ENCODE data around the gene ABCC3. TPM values are rescaled to one million over a fixed set of nuclear protein-coding genes. Genes with fewer than 3 reads are reported as not detected.
"Not testable (repeated sequence)": the region's sequence is repeated elsewhere in the genome, so short reads cannot be mapped to it uniquely, and the experiment has no call there.

The ABCC3 gene
- total and polyA plus RNA-seq, 2 donors, result 1.8 to 3.7 TPM

- no peak for DNase-seq (ENCODE audit: low read depth in 6 of 9, low spot score in 9 of 9)
- H3K27me3 ChIP-seq (ENCODE audit: control insufficient read depth in 2 of 2, insufficient read depth in 1 of 2, low read length in 1 of 2), result peaks cover 0 to 12% of the 10 kb centered on the region in 2 donors
- H3K9me3 ChIP-seq (ENCODE audit: control insufficient read depth in 2 of 2, insufficient read depth in 1 of 2, low read length in 1 of 2), result no peaks in the 10 kb centered on the region
- no peaks in the 10 kb centered on the region for H3K36me3 ChIP-seq (ENCODE audit: control insufficient read depth in 2 of 2, insufficient read depth in 2 of 2, low read length in 1 of 2)
- H3K27ac ChIP-seq (ENCODE audit: low read depth in 1 of 2, low read length in 1 of 2), result no peak overlapping the region
- H3K4me1 ChIP-seq (ENCODE audit: control insufficient read depth in 2 of 2, insufficient read depth in 2 of 2, low read length in 2 of 2), result no peaks in the 10 kb centered on the region
- WGBS, result 96% methylated on average over 7 of the region's 7 CpGs
- no peak overlapping the region for H3K4me3 ChIP-seq (ENCODE audit: low read length in 2 of 2)
Measured at GRCh38 chr17:50675627-50676026, 40.9 kb downstream of the ABCC3 start.

GRCh38 chr17:50676065-50676975, 41.6 kb downstream of the ABCC3 start:
- Histone ChIP-seq H3K4me3 (ENCODE audit: low read length in 2 of 2) (no peak overlapping the region), H3K27ac (ENCODE audit: low read depth in 1 of 2, low read length in 1 of 2) (no peak overlapping the region), H3K9me3 (ENCODE audit: control insufficient read depth in 2 of 2, insufficient read depth in 1 of 2, low read length in 1 of 2) (no peaks in the 10 kb centered on the region), H3K4me1 (ENCODE audit: control insufficient read depth in 2 of 2, insufficient read depth in 2 of 2, low read length in 2 of 2) (no peaks in the 10 kb centered on the region), H3K27me3 (ENCODE audit: control insufficient read depth in 2 of 2, insufficient read depth in 1 of 2, low read length in 1 of 2) (peaks cover 0 to 13% of the 10 kb centered on the region in 2 donors), H3K36me3 (ENCODE audit: control insufficient read depth in 2 of 2, insufficient read depth in 2 of 2, low read length in 1 of 2) (no peaks in the 10 kb centered on the region)
- no peak for DNase-seq (ENCODE audit: low read depth in 6 of 9, low spot score in 9 of 9)
- 94% methylated on average over 24 of the region's 24 CpGs for WGBS

GRCh38 chr17:50677851-50678375, 43.2 kb downstream of the ABCC3 start:
- no peak for DNase-seq (ENCODE audit: low read depth in 6 of 9, low spot score in 9 of 9)
- WGBS, result 95% methylated on average over 12 of the region's 12 CpGs

GRCh38 chr17:50679008-50679544, 44.4 kb downstream of the ABCC3 start:
- no peak for DNase-seq (ENCODE audit: low read depth in 6 of 9, low spot score in 9 of 9)
- Histone ChIP-seq H3K4me3 (ENCODE audit: low read length in 2 of 2) (no peak overlapping the region), H3K36me3 (ENCODE audit: control insufficient read depth in 2 of 2, insufficient read depth in 2 of 2, low read length in 1 of 2) (no peaks in the 10 kb centered on the region), H3K4me1 (ENCODE audit: control insufficient read depth in 2 of 2, insufficient read depth in 2 of 2, low read length in 2 of 2) (no peaks in the 10 kb centered on the region), H3K27ac (ENCODE audit: low read depth in 1 of 2, low read length in 1 of 2) (no peak overlapping the region), H3K27me3 (ENCODE audit: control insufficient read depth in 2 of 2, insufficient read depth in 1 of 2, low read length in 1 of 2) (peaks cover 0 to 22% of the 10 kb centered on the region in 2 donors), H3K9me3 (ENCODE audit: control insufficient read depth in 2 of 2, insufficient read depth in 1 of 2, low read length in 1 of 2) (no peaks in the 10 kb centered on the region)
- WGBS, result 96% methylated on average over 11 of the region's 11 CpGs

More at GRCh38 chr17:50677851-50678375, 43.2 kb downstream of the ABCC3 start:
- Histone ChIP-seq H3K27ac (ENCODE audit: low read depth in 1 of 2, low read length in 1 of 2) (no peak overlapping the region), H3K36me3 (ENCODE audit: control insufficient read depth in 2 of 2, insufficient read depth in 2 of 2, low read length in 1 of 2) (no peaks in the 10 kb centered on the region), H3K9me3 (ENCODE audit: control insufficient read depth in 2 of 2, insufficient read depth in 1 of 2, low read length in 1 of 2) (no peaks in the 10 kb centered on the region), H3K27me3 (ENCODE audit: control insufficient read depth in 2 of 2, insufficient read depth in 1 of 2, low read length in 1 of 2) (peaks cover 0 to 22% of the 10 kb centered on the region in 2 donors), H3K4me3 (ENCODE audit: low read length in 2 of 2) (no peak overlapping the region), H3K4me1 (ENCODE audit: control insufficient read depth in 2 of 2, insufficient read depth in 2 of 2, low read length in 2 of 2) (no peaks in the 10 kb centered on the region)

GRCh38 chr17:50680126-50680525, 45.4 kb downstream of the ABCC3 start:
- no peak for DNase-seq (ENCODE audit: low read depth in 6 of 9, low spot score in 9 of 9)
- 99% methylated on average over 5 of the region's 5 CpGs for WGBS

GRCh38 chr17:50680543-50681262, 46.0 kb downstream of the ABCC3 start:
- not testable (repeated sequence) for H3K9me3 ChIP-seq (ENCODE audit: control insufficient read depth in 2 of 2, insufficient read depth in 1 of 2, low read length in 1 of 2); H3K4me1 ChIP-seq (ENCODE audit: control insufficient read depth in 2 of 2, insufficient read depth in 2 of 2, low read length in 2 of 2); DNase-seq (ENCODE audit: low read depth in 6 of 9, low spot score in 9 of 9); H3K27ac ChIP-seq (ENCODE audit: low read depth in 1 of 2, low read length in 1 of 2); H3K36me3 ChIP-seq (ENCODE audit: control insufficient read depth in 2 of 2, insufficient read depth in 2 of 2, low read length in 1 of 2); H3K4me3 ChIP-seq (ENCODE audit: low read length in 2 of 2)
- peaks cover 0 to 22% of the 10 kb centered on the region in 2 donors for H3K27me3 ChIP-seq (ENCODE audit: control insufficient read depth in 2 of 2, insufficient read depth in 1 of 2, low read length in 1 of 2)
- WGBS, result 77% methylated on average over 12 of the region's 12 CpGs

More at GRCh38 chr17:50680126-50680525, 45.4 kb downstream of the ABCC3 start:
- Histone ChIP-seq H3K27ac (ENCODE audit: low read depth in 1 of 2, low read length in 1 of 2) (no peak overlapping the region), H3K4me1 (ENCODE audit: control insufficient read depth in 2 of 2, insufficient read depth in 2 of 2, low read length in 2 of 2) (no peaks in the 10 kb centered on the region), H3K4me3 (ENCODE audit: low read length in 2 of 2) (no peak overlapping the region), H3K36me3 (ENCODE audit: control insufficient read depth in 2 of 2, insufficient read depth in 2 of 2, low read length in 1 of 2) (no peaks in the 10 kb centered on the region), H3K27me3 (ENCODE audit: control insufficient read depth in 2 of 2, insufficient read depth in 1 of 2, low read length in 1 of 2) (peaks cover 0 to 22% of the 10 kb centered on the region in 2 donors), H3K9me3 (ENCODE audit: control insufficient read depth in 2 of 2, insufficient read depth in 1 of 2, low read length in 1 of 2) (no peaks in the 10 kb centered on the region)

- DNase-seq (ENCODE audit: low read depth in 6 of 9, low spot score in 9 of 9), result no peak
- Histone ChIP-seq H3K4me1 (ENCODE audit: control insufficient read depth in 2 of 2, insufficient read depth in 2 of 2, low read length in 2 of 2) (no peaks in the 10 kb centered on the region), H3K27ac (ENCODE audit: low read depth in 1 of 2, low read length in 1 of 2) (no peak overlapping the region), H3K27me3 (ENCODE audit: control insufficient read depth in 2 of 2, insufficient read depth in 1 of 2, low read length in 1 of 2) (peaks cover 0 to 22% of the 10 kb centered on the region in 2 donors), H3K36me3 (ENCODE audit: control insufficient read depth in 2 of 2, insufficient read depth in 2 of 2, low read length in 1 of 2) (no peaks in the 10 kb centered on the region), H3K9me3 (ENCODE audit: control insufficient read depth in 2 of 2, insufficient read depth in 1 of 2, low read length in 1 of 2) (no peaks in the 10 kb centered on the region), H3K4me3 (ENCODE audit: low read length in 2 of 2) (no peak overlapping the region)
- 67% methylated on average over 27 of the region's 27 CpGs for WGBS
Measured at GRCh38 chr17:50681263-50682200, 46.9 kb downstream of the ABCC3 start.

GRCh38 chr17:50682441-50682840, 47.8 kb downstream of the ABCC3 start:
- Histone ChIP-seq H3K27ac (ENCODE audit: low read depth in 1 of 2, low read length in 1 of 2) (no peak overlapping the region), H3K4me3 (ENCODE audit: low read length in 2 of 2) (no peak overlapping the region), H3K4me1 (ENCODE audit: control insufficient read depth in 2 of 2, insufficient read depth in 2 of 2, low read length in 2 of 2) (no peaks in the 10 kb centered on the region), H3K27me3 (ENCODE audit: control insufficient read depth in 2 of 2, insufficient read depth in 1 of 2, low read length in 1 of 2) (peaks cover 0 to 22% of the 10 kb centered on the region in 2 donors), H3K36me3 (ENCODE audit: control insufficient read depth in 2 of 2, insufficient read depth in 2 of 2, low read length in 1 of 2) (no peaks in the 10 kb centered on the region), H3K9me3 (ENCODE audit: control insufficient read depth in 2 of 2, insufficient read depth in 1 of 2, low read length in 1 of 2) (no peaks in the 10 kb centered on the region)
- 96% methylated on average over 3 of the region's 3 CpGs for WGBS
- no peak for DNase-seq (ENCODE audit: low read depth in 6 of 9, low spot score in 9 of 9)

Data from thymus (tissue), 11 donors.